ENCODE data around the gene VSX1.

- no peak for TF ChIP-seq POLR2A (IDR thresholded peaks at IDR 0.05)
- TF ChIP-seq CTCF (IDR thresholded peaks at IDR 0.05) = no peak
Measured at GRCh38 chr20:25064561-25065071, 17.3 kb downstream of the VSX1 start.

Data from sigmoid colon (tissue), 3 donors.